ENCODE measurements around the gene ZNF219. TPM values are rescaled to one million over a fixed set of nuclear protein-coding genes. Genes with fewer than 3 reads are reported as not detected.
A peak's percentile ranks its signal among the peaks of the same experiment; 100 is the strongest.

The ZNF219 gene
- total RNA-seq, 1 donor from 2014 or later, result 43.3 TPM

DNA sequence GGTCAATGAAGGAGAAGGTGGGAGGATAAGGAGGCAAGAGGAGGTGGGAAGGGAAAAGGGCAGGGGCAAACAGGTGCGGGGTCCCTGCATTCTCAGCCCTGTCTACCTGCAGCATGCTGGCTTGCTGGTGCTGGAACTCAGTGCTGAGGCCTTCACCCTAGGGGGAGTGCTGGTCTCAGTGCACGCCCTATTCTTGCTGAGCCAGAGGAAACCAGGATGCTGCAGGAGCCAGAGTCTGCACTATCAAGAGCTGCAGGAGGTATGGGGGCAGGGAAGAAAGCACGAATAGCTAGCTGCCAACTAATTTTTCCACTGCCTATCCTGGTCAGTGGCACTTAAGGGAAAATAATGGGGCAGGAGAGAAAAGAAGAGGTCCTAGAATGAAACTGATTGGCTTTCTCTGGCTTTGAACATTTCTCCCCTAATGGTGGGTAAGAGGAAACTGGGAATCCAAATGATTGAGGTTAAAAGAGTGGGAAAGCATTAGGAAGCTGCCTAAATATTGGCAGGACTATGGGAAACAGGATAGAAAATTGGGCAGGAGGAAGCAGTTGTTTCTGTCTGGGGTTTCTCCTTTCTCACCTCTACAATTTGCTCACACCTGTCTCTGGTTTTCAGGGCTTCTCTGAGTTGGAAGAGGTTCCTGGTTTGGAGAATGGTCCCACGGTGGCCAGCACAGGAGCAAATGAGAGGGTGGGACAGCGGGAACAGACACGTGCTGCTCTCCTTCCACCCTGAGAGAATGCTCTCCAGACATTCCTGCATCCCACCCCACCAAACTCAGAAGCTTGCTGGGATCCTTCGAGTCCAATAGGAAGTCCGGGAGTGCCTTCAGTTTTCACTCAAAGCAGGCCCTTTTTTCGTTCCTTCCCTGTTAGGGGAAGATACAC, 4.3 kb upstream of the ZNF219 start:
- no peak for DNase-seq (ENCODE audit: low spot score)

DNA sequence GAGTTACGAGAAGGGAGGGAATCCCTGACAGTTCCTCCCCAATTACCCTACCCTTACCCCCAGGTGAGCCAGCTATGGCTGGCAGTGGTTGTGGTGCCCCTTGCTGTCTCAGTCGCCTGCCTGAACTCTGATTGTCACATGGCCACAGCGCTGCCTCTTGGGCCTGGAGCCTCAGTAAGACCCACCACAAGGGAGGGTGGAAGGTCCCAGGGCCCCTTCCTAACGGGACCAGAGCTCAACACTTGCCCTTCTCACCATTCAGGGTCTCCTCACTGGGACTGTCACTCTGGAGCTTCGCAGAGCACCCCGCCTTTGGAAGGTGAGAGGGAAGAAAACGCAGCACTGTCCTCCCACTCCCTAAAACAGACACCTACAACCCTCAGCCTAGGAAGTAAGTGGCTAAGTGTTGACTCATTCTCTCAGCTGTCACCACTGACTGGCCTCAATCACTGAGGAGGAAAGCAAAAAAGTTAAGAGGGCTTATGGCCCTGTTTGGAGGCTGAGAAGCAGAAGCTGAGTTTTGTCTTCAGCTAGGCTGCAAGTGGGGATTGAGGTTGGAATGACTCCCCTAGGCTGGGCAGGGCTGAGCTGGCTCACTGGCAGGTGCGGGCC, 3.5 kb upstream of the ZNF219 start:
- no peak for DNase-seq (ENCODE audit: low spot score)

DNA sequence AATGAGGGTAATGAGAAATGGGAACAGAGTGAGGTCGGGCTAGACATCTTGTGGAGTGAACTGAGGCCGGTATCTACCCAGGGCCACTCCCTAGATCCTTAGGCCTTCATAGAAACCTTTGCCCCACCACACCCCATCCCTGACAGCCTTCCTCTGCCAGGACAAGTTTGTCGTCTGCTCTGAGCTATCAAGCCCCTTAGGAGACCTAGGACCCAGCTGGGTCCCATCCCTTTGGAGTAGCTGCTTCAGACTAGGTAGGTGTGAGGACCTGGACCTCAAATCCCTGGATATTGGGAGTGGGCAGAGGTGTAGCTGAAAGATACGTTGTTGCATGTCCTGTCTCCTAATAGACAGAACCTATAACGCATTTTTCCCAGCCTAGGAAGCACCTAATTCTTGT, 2.5 kb upstream of the ZNF219 start, which contains the start of gene TMEM253:
Gene TMEM253 (plus strand): TSS at position 136 of the 400 bp plus-strand sequence. CDS start 278 bp downstream, outside the sequence.
- no peak for DNase-seq (ENCODE audit: low spot score)

DNA sequence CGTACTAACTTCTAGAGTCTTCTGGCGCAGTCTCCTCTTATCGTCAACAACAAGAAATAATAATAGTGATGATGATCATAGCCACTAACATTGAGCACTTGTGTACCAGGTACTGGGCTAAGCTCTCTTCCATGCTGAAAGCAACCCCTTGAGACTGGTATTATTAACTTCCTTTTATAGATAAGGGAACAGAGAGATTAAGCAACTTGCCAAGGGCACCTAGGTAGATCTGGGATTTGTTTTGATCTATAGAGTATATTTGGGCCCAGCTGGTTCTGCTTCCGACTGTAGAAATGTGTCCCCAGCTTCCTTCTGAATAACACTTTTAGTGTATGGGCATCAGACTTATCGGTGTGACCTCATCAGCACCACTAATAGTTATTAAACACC, 1.1 kb upstream of the ZNF219 start:
- DNase-seq (ENCODE audit: low spot score), result no peak

DNA sequence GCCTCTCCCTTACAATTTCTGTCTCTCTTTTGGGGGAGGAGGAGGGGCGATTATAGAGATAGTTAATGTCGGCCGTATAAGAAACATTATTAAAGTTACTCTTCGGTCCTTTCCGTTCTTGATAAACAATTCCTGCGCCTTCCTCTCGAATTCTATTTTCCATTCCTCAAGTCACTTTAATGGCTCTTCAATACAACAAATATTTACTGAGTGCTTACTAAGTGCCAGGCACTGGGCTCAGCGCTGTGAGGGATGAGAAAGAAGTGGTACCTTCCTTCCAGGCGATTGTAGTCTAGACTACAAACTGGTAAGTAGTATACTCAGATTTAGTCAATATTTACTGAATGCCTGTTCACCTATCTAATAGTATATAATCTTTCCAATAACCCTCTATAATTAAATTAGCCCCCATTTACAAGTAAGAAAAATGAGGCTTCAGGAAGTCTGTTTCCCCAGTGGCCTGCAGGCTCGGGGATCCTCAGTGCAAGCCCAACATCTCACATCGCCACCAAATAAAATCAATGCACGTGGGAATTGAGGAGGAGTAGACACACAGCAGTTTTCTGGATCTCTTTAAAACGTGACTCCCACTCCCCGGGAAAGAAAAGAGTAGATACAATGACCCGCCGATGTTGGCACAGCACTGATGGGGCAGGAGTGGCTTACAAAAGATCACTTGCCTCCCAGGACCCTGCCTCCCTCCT, 589 bp upstream of the ZNF219 start:
- DNase-seq (ENCODE audit: low spot score), result no peak

DNA sequence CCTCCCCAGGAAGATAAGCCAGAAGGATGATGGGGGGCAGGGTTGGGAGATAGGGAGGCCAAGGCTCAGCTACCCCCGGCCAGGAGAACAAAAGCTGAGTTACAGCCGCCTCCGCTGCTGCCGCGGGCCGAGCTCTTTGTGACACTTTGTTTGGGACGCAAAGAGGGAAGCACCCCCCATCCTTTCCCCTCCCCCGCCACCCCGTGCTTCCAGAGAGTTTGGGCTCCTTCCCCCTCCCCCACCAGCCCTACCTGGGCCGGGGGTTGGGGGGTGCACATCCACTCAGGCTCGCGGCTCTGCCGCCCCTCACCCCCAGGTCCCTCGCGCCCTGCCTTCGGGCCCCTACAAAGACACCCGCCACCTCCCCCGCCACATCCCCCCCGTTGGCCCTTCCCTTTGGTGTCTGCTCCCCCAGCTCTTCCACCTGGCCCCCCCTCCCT, 799 bp downstream of the ZNF219 start:
- no peak for DNase-seq (ENCODE audit: low spot score)

DNA sequence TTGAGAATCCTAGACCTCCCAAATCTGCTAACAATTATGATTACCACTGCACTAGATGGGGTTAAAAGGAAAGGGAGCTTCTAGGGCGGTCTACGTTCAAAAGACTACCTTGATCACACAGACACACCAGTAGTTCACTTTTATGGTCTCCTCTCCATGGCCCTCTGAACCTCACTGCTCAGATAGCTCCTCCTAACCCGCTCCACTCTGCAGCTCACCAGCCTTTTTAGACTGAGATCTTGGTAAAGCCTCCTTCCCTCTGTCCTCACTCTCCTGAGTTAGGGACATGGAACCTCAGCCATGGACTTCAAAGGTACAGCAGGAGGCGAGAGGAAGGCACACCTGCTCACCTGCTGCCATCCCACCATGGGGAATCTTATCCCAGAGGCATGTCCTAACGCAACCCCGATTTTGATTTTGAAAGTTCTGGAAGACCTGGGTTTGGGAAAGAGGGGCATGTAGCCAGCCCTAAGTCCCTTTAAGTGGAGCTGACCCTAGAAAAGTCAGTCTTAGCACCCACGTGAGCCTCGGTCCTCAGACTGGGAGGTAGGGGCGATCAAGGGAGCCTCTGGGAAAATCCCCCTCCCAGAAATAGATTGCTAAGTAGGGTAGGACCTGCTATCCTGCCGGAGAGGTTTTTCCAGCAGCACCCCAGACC, 1.3 kb downstream of the ZNF219 start:
- no peak for DNase-seq (ENCODE audit: low spot score)

DNA sequence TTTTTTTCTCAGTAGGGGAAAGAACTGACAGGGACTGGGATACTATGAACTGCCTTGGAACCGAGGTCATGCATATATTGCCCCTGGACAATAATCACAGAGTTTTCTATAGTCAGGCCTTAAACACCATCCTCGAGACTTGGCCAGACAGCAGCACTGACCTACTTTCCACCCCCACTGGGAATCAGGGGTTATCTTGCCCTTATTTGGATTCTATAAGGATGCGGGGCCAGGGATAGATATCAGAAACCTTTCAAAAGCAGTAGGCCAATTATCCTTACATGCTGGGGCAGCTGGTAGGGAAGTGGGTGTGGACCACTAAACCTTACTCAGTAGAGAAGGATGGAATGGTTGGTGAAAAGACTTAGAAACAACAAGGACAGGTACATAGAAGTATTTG, 2.0 kb downstream of the ZNF219 start:
- DNase-seq (ENCODE audit: low spot score), result no peak

DNA sequence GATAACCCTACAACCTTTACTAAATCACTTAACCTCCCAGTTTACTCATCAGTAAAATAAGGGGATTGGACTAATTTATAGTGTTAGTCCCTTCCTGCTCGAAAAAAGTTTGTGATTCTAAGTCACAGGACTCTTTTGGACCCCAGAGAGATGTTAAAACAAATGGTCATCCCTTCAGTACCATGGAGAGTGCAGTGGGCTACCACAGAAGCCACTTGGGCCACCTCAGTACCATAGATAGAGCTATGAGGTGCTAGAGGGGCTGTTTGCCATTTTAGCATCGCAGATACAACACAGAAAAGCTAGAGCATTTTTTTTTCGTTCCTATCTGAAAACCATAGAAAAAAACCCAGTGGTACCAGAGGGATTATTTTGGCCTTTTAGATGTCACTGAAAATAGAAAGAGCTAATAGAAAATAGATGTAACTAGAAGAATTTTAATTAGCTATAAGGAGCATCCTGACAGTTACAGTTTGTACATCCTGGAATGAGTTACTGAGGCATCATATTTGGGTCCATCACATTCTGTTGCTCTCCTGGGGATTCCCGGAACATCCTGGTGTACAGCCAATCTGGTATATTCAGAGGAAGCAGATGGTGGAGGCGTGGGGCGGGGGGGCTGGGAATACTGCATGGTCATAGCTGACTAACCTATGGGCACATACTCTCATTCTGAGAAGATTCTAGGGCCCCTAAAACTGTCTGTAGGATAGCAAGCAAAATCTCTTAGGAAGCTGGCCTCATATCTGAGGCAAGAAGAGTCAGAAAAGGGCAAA, 2.8 kb downstream of the ZNF219 start:
- no peak for DNase-seq (ENCODE audit: low spot score)

DNA sequence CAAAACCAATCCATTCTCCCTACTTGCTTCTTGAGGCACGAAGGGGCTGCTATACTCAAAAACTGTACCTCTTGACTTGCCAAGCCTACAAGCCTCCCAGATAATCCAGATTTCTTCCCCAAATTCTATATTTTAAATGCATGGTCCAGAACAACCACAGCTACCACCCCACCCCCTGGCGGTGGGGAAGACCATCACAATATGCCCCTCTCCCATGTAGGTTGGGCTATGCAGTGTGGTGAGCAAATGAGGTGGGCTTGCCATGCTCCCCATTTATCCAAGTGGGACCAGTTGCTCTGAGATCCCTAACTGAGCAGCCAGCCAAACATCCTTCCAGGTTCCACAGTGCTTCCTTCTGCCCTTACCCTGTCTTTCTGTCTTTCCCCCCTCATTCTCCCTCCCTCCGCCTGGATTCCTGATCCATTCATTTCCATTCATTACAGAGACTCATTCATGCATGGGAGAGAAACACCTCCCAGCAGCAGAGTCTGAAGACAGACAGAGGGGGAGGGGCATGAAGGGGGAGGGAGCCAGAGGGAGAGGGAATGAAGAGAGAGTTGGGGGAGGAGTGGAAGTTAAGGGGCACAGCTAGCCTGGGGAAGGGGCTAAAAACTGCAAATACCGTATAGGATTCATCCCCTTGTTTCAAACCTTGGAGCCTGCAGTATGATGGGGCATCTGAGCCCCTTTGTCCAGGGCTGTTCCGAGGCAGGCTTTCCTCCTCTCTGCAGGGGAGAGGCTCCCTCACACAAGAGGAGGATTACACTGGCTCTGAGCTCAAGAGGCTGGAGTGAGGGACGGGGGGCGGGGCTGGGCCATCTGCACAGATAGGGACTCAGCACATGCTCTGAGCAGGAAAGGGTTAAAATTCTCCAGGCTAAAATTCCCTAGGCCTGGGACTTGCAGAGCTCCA, 4.4 kb downstream of the ZNF219 start:
- peak; percentile 94 for DNase-seq (ENCODE audit: low spot score)

DNA sequence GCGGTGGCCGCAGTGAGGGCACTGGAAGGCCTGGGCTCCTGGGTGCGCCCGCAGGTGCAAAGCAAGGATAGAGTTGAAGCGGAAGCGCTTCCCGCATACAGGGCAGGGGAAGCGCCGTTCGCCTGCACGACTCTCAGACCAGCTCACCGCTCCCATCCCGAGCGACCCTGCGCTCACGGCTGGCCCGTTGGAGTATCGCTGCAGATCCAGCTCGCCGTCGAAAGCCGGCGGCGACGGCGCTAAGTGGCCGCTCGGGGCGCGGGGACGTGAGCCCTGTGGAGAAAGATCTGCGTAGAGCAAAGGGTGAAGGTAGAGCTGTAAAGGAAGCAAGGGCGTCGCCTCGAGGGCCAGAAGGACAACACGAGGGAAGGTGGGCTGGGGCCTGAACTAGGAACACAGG, 5.4 kb downstream of the ZNF219 start:
- DNase-seq (ENCODE audit: low spot score), result no peak

DNA sequence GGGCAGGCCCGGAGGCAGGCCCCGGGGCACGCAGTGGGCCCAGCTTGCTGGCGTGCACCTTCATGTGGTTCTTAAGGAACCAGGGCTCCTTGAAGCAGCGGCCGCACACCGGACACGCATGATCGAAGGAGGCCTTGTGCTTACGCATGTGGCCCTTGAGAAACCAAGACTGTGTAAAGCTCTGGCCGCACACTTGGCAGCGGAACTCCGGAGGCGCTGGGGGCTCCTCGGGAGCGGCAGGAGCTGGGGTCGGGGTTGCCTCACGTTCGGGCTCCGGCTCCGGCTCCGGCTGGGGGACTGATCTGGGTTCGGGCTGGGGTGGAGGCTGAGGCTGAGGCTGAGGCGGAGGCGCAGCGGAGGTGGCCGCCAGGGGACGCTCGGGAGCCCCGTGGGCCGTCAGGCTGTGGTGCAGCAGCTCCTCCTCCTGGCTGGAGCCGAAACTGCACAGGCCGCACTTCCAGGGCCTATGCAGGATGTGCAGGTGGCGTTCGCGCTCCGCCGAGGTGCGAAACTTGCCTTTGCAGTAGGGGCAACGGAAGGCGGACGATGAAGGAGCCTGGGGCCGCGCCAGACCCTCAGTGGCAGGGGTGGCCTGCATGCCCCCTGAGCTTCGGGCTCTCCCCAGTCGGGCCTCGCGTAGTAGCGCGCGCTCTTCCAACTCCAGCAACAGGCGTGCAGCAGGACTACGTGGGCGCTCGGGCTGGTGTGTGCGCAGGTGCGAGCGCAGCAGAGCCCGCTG, 6.0 kb downstream of the ZNF219 start:
- DNase-seq (ENCODE audit: low spot score), result peak; percentile 65

DNA sequence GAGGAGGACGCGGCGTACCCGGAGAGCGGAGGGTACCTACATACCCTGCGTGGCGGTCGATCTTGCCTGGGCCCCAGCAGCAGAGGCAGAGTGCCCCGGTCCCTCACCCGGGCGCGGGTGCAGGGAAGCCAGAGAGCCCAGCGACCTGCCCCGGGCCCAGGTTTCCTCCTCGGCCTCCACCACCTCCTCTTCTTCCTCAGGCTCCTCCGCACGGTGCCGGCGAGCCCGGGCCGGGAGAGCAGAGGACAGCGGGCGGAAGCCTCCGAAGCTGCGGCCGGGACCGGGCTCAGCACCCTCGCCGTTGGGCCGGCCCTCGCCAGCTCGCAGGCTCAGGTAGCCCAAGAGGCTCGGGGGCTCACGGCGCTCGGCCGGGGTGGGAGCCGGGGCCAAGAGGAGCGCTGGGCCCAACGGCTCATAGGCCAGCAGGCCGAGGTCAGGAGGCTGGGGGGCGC, 6.6 kb downstream of the ZNF219 start:
- no peak for DNase-seq (ENCODE audit: low spot score)

DNA sequence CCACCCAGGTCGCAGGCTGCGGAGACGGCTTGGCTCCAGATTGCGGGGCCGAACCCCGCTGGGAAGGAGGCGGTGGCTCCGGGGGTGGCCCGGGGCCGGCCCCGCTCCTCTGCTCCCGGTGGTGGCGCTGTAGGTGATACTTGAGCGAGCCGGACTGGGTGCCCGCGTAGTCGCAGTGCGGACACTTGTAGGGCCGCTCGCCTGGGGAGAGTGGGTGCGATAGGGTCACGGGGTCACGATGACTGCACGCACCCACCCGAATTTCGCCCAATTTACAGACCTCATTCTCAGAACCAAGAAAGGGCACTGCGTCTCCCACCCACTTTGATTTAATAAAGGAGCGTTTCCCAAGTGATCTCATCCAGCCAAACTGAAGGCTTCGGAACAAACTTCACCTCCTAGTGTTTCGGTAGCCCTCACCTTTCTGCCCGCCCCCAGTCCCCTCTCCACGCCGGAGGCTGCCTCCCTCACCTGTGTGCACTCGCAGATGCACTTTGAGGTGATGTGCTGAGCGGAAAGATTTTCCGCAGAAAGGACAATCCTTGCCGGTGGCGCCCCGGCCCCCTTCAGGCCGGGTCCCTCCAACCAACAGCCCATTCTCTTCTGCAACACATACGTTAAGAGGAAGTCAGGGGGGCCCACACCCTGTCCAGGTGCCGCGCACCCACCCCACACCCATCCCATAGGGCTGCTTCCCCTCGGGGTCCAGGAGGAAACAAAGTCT, 7.4 kb downstream of the ZNF219 start:
- no peak for DNase-seq (ENCODE audit: low spot score)

DNA sequence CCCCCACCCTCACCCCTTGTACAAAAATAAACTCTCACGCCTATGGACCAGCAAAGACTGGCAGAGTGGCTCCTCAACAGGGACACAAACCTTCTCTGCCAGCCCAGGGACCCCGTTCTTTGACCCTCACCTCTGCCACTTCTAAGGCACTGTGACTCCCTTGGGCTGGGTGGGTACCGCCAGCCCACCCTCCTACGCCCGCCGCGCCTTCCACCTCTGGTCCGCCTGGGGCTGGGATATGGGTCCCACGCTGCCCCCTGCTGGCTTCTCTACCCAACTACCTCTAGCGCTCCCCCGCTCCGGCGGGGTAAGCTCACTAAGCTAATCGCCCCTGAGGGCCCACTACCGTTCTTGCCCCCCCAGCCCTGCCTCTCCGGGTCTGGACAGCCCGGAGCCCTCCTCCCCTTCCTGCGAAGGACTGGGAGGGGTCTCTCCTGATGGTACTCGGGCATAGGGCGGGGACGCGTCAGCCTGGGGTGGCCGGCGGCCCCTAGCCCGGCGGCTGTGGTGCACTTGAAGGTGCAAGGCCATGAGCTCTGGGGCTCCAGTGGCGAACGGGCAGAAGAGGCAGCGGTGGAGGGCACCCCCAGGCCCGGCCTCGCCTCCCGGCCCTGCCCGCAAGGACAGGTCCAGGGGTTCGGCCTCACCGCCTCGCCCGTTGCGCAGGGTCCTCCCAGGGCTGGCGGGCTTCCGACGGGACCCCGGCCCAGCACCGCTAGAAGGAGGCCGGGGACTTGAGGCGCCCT, 8.1 kb downstream of the ZNF219 start:
- no peak for DNase-seq (ENCODE audit: low spot score)

DNA sequence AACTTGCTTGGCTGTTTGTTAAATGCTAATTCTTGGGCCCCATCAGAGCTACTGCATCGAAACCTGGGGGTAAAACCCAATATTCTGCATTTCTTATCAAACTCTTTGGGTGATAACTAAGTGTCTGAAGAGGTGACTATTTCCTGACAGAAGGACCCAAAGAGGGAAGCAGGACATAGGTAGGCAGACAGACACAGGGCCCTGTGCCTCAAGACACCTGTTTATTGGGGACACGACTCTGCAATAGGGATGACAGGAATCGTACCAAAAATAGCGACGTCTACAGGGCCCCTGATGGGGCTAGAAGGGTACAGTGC, 8.6 kb downstream of the ZNF219 start:
- no peak for DNase-seq (ENCODE audit: low spot score)

DNA sequence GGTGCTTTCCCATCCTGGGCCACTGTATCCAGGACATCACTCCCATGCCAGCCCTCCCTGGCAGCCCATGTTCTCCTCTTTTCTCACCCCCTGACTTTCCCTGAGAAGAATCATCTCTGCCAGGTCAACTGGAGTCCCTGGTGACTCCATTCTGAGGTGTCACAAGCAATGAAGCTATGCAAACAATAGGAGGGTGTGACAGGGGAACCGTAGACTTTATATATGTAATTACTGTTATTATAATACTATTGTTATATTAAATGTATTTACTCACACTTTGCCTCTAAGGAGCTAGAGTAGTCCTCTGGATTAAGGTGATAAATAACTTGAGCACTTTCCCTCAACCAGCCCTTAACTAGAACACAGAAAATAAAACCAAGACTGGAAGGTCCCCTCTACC, 9.2 kb downstream of the ZNF219 start:
- DNase-seq (ENCODE audit: low spot score), result no peak

DNA sequence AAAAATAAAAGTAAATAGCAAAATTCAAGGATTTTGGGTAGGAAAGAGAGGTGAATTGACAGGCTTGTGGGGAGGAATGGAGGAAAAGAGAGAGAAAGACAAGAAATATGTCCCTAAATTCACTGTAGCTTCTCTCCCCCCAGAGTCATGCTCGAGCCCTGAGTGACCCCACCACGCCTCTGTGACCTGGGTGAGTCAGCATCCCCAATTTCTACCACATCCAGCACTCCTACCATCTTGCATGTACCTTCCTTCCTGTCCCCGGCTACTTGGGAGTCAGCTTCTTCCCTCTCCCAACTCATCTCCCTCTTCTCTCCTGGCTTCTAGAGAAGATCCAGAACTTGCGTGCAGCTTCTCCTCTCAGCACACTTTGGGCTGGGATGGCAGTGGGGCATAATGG, 9.8 kb downstream of the ZNF219 start:
- DNase-seq (ENCODE audit: low spot score), result no peak

Data from umbilical cord (tissue), 2 donors.